Glomerular endothelial cell (primary cell): ENCODE data around the gene LMLN. TPM values are rescaled to one million over a fixed set of nuclear protein-coding genes. Genes with fewer than 3 reads are reported as not detected.
"Not testable (repeated sequence)": the region's sequence is repeated elsewhere in the genome, so short reads cannot be mapped to it uniquely, and the experiment has no call there.

Source experiments
- DNase-seq: peaks from one replicate; pipeline ENCODE4 v3.0.0-alpha.2; 2011; ENCODE audit warnings: low read depth, low spot score; ENCODE audit errors: extremely low read depth
- total RNA-seq: library from RNA; depleted of rRNA; stranded (reverse); fragments of >200 nt; gene quantifications from 2 replicates; pipeline ENCODE4 v1.2.3, GENCODE V29; 2015

LMLN gene
- total RNA-seq, 1 donor from 2014 or later: 7.4 TPM

DNA sequence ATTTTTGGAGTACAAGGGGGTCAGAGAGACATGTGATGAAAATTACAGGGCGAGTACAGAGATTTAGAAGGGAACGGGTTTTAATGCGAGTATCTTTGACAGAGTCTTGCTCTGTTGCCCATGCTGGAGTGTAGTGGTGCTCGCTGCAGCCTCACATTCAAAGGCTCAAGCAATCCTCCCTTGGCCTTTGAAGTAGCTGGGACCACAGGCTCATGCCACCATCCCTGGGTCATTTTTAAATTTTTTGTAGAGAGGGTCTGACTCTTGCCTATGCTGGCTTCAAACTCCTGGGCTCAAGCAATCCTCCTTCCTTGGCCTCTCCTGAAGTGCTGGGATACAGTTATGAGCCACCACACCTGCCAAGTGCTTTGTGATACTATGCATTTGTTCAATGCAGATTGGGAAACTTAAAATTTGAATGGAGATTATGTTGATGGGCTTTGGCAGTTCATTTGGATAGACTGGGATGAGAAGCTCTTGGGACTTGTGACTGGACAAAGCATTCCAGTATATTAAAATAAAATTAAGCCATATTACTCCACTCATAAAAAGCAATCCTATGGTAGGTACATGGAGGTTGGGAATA lies 4.0 kb upstream of the LMLN start:
- no peak for DNase-seq

DNA sequence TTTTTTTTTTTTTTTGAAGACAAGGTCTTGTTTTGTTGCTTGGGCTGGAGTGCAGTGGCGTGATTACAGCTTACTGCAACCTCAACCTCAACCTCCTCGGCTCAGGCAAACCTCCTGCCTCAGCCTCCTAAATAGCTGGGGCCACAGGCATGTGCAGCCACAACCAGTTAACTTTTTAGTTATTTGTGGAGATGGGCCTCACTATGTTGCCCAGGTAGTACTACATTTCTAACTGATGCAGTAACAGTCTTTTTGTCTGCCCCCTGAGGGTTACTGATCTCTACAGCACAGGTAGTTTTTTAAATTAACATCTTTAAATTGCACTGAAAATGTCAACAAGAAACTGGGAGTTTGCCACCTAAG lies 3.4 kb upstream of the LMLN start:
- no peak for DNase-seq

DNA sequence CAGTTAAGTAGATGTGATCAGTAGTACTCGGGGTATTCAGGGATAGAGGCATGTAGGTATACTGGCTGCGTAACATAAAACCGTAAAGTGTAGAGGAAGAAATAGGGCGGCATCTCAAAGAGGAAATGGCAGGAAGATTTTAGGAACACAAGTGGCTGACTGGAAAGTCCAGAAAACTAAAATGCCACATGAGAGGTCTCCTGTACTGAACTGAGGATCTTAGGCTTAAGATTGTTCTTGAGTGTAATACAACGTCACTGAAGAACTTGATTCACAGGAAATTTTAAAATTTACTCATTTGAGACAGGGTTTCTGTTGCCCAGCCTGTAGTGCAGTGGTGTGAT lies 2.3 kb upstream of the LMLN start:
- no peak for DNase-seq

DNA sequence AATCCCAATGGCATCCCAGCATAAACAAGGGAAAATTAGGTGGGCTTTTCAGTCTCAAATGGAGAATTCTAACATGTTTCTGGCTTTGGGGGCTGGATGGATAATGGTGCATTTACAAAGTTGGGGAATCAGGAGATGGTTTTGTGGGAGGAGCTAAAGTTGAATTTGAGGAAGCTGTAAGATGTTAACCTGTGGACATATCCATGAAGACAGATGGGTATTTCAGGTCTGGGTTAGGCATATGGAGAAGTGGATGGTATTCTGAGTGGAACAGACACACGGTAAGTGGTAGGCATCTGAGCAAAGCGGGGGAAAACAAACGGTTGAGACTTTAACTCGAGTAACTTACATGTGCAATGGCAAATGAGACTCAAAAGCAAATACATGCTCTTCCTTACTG lies 1.7 kb upstream of the LMLN start:
- no peak for DNase-seq

DNA sequence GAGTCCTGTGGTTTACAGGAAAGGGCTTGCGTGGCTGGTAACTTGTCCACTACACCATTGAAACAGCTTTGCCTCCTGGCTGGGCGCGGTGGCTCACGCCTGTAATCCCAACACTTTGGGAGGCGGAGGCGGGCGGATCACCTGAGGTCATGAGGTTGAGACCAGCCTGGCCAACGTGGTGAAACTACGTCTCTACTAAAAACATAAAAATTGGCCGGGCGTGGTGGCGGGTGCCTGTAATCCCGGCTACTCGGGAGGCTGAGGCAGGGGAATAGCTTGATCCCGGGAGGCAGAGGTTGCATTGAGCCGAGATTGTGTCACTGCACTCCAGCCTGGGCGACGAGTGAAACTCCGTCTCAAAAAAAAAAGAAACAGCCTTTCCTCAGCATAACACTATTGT lies 1.2 kb upstream of the LMLN start:
- not testable (repeated sequence) for DNase-seq

DNA sequence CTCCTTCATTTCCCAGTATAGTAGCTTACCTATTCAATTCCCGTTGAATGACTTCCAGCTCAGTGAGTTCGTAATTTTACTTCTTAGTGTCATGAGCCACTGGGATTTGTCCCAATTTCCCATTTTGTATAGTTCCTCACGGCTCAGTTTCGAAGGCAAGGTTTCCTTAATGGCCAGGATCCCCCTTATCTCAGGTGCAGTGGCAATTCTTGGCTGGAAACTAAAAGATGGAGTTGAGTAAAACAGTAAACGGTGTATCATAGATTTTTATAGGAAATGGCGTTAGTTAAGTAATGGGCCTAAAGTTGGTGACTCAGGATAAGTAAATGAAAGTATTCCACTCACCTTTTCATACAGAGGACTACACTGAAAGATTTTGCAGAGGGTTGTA lies 522 bp upstream of the LMLN start:
- DNase-seq: no peak

DNA sequence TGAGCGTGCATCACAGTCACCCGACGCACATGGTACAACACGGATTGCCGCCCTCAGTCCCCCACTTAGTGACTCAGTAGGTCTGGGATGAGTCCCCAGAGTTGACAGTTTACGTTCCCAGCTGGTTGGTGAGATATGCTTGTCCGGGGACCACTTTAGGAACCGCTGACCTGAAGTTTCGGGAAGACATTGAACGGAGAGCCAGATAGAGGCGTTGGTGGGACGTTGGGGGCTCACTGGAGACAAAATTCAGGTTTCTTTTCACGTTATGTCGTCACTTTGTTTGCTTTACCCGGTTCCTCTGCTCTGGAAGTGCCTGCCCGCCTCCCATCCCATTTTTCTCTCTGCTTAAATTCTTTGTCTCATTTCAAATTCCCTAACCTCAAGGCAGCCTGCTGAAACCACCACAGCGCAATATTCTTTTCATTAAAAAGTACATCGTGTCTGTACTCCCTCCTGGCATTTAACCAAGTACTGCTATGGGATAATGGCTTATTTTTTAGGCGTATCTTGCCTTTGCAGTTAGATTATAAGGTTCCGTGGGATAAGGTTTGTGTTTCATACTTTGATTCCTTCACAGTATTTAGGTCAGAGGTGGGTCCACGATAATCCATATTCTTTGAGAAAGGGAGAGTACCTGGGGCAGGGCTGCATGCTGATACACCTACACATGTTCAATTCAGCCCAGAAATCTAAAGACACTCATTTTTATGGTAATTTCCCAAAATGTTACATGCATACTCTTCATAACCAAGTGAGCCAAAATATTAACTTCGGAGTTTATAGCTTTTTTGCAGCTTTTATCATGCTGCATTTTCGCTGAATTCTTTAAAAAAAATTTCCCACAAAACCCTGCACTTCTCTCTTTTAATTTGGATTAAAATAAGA lies 921 bp downstream of the LMLN start:
- DNase-seq: no peak

DNA sequence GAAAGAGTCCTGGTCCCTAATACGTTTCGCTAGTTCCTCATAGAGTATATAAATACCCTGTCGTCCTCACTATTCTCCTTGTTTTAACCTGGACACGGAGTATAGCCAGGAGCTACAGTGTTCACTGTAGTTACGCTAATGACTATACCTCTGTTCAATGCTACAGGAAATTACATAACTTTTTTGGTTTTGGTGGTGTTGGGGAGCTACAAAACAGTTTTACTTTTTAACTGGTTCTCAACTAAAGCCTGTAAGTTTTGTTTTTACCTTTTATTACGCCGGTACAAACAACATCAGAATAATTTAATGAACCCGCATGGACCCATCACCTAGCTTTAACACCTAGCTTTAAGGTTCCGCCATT lies 1.5 kb downstream of the LMLN start:
- no peak for DNase-seq

DNA sequence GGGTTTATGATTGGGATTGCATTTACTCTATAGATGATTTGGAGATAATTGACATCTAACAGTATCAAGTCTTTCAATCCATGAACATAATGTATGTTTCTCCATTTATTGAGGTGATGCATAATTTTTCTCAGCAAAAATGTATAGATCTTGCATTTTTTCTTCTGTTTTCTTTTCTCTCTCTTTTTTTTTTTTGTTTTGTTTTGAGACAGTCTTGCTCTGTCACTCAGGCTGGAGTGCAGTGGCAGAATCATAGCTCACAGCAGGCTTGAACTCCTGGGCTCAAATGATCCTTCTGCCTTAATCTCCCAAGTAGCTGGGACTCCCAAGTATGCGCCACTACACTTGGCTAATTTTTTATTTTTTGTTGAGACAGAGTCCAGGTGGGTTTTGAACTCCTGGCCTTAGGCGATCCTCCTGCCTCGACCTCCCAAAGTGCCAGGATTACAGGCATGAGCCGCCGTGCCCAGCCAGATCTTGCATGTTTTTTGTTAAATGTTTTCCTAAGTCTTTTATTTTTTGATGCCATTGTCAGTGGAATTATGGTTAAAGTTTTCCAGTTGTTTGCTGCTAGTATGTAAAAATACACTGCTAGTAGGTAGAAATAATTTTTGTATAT lies 3.1 kb downstream of the LMLN start:
- no peak for DNase-seq

DNA sequence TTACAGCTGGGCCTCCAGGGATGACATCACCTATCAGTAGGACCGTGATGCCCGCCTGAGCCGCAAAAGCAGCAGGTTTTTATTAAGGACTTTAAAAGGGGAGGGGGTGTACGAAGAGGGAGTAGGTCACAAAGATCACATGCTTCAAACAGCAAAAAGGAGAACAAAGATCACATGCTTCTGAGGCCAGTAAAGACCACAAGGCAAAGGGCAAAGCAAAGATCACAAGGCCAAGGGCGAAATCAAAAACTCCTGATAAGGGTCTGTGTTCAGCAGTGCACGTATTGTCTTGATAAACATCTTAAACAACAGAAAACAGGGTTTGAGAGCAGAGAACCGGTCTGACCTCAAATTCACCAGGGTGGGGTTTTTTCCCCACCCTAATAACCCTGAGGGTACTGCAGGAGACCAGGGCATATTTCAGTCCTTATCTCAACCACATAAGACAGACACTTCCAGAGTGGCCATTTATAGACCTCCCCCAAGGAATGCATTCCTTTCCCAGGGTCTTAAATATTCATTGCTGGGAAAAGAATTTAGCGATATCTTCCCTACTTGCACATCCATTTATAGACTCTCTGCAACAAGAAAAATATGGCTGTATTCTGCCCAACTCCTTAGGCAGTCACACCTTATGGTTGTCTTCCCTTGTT lies 7.4 kb downstream of the LMLN start:
- not testable (repeated sequence) for DNase-seq

DNA sequence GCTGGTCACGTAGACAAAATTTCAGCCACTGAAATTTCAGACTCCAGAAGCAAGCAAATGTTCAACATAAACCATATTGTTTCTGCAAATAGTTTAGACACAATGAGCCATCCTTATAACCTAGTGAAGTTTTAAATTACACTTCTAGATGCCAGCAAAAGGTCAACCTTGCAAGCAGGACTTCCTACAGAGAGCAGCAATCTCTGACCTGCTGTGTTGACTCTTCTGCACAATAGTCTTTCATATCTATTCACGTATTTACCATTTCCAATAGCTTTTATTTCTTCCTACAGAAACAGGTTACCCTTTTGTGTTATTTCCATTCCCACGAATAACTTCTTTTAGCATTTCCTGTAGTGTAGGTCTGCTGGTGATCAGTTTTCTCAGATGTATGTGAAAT lies 10.6 kb downstream of the LMLN start:
- DNase-seq: no peak

DNA sequence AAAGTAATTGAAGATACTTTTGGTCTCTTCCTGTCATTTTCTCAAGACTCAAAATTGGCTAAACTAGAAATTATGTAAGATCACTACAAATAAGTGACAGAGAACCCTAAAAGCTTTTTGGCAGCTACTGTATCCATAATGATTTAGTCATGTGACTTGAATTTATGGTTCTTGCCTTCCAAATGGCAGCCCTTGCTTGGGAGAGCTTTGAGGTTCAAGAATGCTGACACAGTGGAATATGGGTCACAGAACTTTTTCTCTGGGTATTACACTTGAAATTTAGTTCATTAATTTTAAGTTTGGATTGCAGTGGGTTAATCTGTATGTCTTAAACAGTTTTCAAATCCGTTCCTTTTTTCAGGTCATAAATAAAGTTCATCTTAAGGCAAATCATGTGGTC lies 14.0 kb downstream of the LMLN start:
- DNase-seq: no peak

DNA sequence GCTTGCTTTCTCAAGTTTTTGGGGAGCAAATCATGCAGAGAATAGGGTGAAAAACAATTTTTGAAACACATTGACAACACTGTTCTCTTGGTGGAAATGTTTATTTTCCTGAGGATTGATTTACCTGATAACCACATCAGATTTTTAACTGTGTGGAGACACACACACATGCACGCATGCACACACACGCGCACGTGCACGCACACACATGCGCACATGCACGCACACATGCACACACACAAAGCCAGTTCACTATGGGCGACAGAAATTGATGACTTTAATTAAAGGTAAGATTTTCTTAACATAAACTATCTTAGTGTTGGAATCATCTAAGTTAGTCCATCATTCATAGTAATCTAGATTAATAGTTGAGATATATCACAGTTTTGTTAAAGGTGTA lies 15.3 kb downstream of the LMLN start:
- no peak for DNase-seq

DNA sequence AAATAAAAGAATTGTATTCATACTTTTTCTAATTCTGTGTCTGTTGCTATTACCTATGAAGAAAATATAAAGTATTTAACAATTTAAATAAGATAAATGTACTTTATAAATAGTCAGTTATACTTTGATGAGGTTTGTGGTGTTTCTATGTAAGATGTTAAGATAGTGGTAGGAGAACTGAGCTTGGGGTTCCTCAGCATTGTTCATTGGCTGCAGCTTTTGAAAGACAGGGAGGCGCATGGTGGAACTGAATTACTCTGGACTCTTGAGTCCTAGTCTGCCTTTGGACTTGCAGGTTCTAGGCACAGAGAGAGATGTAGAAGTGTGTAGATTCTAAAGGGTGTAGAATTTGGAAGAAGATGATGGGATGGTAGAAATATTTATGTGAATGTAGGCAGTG lies 23.1 kb downstream of the LMLN start:
- no peak for DNase-seq

DNA sequence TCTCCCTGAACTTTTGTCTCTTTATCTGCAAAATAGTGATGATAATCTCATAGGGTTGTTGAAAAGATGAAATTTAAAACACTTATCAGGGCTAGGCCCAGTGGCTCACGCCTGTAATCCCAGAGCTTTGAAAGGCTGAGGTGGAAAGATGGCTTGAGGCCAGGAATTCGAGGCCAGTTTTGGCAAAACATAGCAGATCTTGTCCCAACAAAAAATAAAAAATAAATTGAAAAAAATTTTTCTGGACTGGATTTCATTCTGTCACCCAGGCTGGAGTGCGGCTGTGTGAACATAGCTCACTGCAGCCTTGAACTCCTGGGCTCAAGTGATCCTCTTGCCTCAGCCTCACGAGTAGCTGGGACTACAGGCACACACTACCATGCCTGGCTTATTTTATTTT lies 29.6 kb downstream of the LMLN start:
- no peak for DNase-seq

DNA sequence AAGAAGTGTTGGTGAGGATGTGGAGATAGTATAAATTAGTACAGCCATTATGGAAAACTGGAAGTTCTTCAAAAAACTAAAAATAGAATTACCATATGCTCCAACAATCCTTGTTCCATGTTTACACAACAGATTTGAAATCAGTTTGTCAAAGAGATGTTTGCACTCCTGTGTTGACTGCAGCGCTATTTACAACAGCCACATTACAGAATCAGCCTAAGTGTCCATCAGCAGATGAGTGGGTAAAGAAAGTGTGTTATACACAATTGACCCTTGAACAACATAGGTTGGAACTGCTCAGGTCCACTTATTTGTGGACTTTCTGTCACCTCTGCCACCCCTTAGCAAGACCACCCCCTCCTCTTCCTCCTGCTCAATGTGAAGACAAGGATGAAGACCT lies 34.7 kb downstream of the LMLN start:
- DNase-seq: no peak

DNA sequence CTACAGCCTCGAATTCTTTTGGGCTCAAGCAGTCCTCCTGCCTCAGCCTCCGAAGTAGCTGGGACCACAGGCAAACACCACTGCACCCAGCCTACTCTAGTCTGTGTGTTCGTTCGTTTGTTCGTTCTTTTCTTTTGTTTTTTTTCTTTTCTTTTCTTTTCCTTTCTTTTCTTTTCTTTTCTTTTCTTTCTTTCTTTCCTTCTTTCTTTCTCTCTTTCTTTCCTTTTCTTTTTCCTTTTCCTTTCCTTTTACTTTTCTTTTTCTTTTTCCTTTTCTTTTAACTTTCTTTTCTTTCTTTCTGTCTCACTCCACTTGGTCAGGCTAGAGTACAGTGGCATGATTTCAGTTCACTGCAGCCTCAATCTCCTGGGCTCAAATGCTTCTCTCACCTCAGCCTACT lies 36.8 kb downstream of the LMLN start:
- no peak for DNase-seq

DNA sequence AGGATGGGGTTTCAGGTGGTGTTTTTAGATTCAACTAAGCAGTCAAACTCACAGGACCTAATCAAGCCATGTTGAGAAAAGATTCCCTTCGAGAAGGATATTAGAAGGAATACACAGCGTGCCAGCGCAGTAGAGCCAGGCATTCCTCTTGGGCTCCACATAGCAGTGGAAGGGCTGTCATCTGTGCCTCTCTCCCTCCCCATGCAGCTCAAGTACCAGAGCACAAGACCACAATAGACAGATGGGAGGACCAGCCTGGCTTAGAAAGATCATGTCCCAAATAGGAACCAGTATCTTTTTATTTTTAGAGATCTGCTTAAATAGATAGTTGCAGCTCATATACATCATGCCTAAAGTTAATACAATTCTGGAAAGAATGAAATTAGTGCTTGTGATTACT lies 37.9 kb downstream of the LMLN start:
- DNase-seq: no peak

DNA sequence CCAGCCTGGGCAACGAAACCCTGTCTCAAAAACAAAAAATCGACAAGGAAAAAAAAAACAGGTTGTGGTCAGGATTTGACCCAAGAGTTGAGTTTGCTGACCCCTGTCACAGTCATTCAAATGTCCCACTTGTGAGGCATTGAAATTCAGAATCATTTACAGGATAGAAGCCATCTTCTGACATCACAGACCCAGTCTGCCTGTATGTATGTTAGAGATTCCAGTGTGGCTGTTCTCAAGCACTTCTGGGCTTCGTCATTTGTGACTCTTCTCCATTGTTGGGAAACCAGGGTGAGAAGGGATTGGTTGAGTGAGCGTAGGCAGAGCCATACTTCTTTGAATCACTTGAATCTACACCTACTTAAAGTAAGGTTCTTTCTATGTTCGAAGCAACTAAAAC lies 57.1 kb downstream of the LMLN start:
- no peak for DNase-seq

DNA sequence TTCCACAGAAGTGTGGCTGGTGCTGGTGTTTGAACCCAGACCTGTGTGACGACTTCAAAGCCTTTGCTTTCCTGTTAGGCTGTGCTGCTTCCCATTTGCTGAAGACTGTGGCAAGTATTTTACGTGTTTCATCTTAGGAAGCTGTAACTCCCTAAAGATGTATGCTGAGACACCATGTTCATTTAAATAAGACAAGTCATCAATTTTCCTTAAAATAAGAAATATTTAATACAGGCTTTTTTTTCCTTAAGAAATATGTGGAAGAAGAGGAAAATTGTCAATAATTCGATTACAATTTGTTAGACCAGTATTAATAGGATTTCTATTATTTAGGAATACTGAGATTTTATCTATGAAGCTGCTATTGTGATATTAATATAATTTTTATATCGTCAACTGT lies 58.4 kb downstream of the LMLN start:
- no peak for DNase-seq

DNA sequence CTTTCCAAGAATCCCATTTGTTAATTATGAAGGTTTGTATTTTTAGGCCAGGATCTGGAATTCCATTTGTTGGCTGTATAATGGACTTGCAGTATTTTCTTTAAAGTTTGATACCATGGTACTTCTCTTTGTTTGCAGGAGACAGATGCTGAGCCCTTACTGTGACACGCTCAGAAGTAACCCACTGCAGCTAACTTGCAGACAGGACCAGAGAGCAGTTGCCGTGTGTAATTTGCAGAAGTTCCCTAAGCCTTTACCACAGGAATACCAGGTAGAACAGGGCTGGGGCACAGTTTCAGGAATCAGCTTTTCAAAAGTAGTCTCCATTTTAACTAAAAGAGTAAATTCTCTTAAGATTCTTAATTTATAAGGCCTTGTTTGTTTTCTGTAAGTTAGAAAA lies 59.1 kb downstream of the LMLN start:
- no peak for DNase-seq

DNA sequence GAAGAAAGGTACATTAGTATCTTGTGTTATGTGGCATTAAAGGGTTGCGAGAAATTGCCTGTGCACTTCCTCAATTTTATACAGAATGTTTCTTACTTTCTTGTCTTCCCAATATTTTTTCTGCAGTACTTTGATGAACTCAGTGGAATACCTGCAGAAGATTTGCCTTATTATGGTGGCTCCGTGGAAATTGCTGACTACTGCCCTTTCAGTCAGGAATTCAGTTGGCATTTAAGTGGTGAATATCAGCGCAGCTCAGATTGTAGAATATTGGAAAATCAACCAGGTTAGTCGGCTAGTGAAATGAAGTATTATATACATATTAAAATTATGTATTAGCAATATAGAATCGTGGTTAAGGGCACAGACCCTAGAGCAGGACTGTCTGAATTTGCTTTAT lies 61.3 kb downstream of the LMLN start:
- DNase-seq: no peak
